Karpas-422 (cell line): Measurements from ENCODE around the gene RNPS1. TPM values are rescaled to one million over a fixed set of nuclear protein-coding genes. Genes with fewer than 3 reads are reported as not detected.

ENCODE experiments used
- DNase-seq: peaks from one replicate; pipeline ENCODE4 v3.0.0-alpha.2; 2015
- H2AFZ ChIP-seq: fragments of 200-600 bp; sonication (generic); 2 replicates; pipeline ENCODE4 v1.6.1; 2014; ENCODE audit warnings: antibody characterized with exemption, low read length, mixed read lengths
- H3K27ac ChIP-seq: fragments of 200-600 bp; sonication (generic); 2 replicates; pipeline ENCODE4 v1.5.1; 2014; ENCODE audit warnings: mild to moderate bottlenecking, low read length, moderate library complexity
- H3K27me3 ChIP-seq: fragments of 200-600 bp; sonication (generic); 2 replicates; pipeline ENCODE4 v1.6.1; 2014; ENCODE audit warnings: low read length, mixed read lengths
- H3K36me3 ChIP-seq: fragments of 200-600 bp; sonication (generic); 2 replicates; pipeline ENCODE4 v1.6.1; 2014; ENCODE audit warnings: low read length, mixed read lengths; ENCODE audit not compliant: insufficient read depth
- H3K4me1 ChIP-seq: fragments of 200-600 bp; sonication (generic); 2 replicates; pipeline ENCODE4 v1.6.1; 2014; ENCODE audit warnings: mild to moderate bottlenecking, low read length, mixed read lengths
- H3K4me2 ChIP-seq: fragments of 200-600 bp; sonication (generic); 2 replicates; pipeline ENCODE4 v1.6.1; 2014; ENCODE audit warnings: low read length, low read depth, mild to moderate bottlenecking; ENCODE audit not compliant: poor library complexity, severe bottlenecking
- H3K4me3 ChIP-seq: fragments of 200-600 bp; sonication (generic); 2 replicates; pipeline ENCODE4 v1.5.1; 2014; ENCODE audit warnings: mild to moderate bottlenecking, antibody characterized with exemption, low read length, mixed read lengths
- H3K79me2 ChIP-seq: fragments of 200-600 bp; sonication (generic); 2 replicates; pipeline ENCODE4 v1.6.1; 2014; ENCODE audit warnings: mild to moderate bottlenecking, low read length, mixed read lengths
- H3K9ac ChIP-seq: fragments of 200-600 bp; sonication (generic); 2 replicates; pipeline ENCODE4 v1.6.0; 2014; ENCODE audit warnings: low read length
- H3K9me2 ChIP-seq: fragments of 200-600 bp; sonication (generic), shearing (Covaris generic); replicated peaks from 2 replicates; pipeline ENCODE4 v1.6.0; 2014; ENCODE audit warnings: mild to moderate bottlenecking, low read length, moderate library complexity; ENCODE audit not compliant: insufficient read depth
- H3K9me3 ChIP-seq: fragments of 300-700, 200-600 bp; sonication (generic); 2 replicates; pipeline ENCODE4 v1.6.1; 2014; ENCODE audit warnings: low read length, mixed read lengths
- H4K20me1 ChIP-seq: fragments of 200-600 bp; sonication (generic); 2 replicates; pipeline ENCODE4 v1.6.1; 2014; ENCODE audit warnings: mild to moderate bottlenecking, antibody characterized with exemption, low read length, low read depth; ENCODE audit not compliant: insufficient read depth
- total RNA-seq: library from RNA; depleted of rRNA; stranded (reverse); fragments of >200 nt; shearing (Covaris generic); gene quantifications from 2 replicates; pipeline ENCODE4 v1.2.3, GENCODE V29; 2014; ENCODE audit warnings: low replicate concordance

The RNPS1 gene
- total RNA-seq, 1 experiment from 2014 or later: 125 TPM

GRCh38 chr16:2237102-2237482, 30.8 kb downstream of the RNPS1 start:
- no peaks in the 10 kb centered on the region; the same call in 1 of the 2 replicates for H3K36me3 ChIP-seq
- H3K79me2 ChIP-seq: no peaks in the 10 kb centered on the region
- H3K9me2 ChIP-seq: no peaks in the 10 kb centered on the region
- H2AFZ ChIP-seq: no peak overlapping the region
- no peaks in the 10 kb centered on the region for H3K27me3 ChIP-seq
- H3K9me3 ChIP-seq: no peaks in the 10 kb centered on the region
- no peak overlapping the region for H3K4me2 ChIP-seq
- H3K27ac ChIP-seq: no peak overlapping the region
- no peak overlapping the region for H3K4me3 ChIP-seq
- DNase-seq: no peak
- 0 out of 2 replicates have a peak, but pooled peaks cover 3% of the 10 kb centered on the region for H4K20me1 ChIP-seq
- no peaks in the 10 kb centered on the region for H3K4me1 ChIP-seq
- H3K9ac ChIP-seq: no peak overlapping the region

DNA sequence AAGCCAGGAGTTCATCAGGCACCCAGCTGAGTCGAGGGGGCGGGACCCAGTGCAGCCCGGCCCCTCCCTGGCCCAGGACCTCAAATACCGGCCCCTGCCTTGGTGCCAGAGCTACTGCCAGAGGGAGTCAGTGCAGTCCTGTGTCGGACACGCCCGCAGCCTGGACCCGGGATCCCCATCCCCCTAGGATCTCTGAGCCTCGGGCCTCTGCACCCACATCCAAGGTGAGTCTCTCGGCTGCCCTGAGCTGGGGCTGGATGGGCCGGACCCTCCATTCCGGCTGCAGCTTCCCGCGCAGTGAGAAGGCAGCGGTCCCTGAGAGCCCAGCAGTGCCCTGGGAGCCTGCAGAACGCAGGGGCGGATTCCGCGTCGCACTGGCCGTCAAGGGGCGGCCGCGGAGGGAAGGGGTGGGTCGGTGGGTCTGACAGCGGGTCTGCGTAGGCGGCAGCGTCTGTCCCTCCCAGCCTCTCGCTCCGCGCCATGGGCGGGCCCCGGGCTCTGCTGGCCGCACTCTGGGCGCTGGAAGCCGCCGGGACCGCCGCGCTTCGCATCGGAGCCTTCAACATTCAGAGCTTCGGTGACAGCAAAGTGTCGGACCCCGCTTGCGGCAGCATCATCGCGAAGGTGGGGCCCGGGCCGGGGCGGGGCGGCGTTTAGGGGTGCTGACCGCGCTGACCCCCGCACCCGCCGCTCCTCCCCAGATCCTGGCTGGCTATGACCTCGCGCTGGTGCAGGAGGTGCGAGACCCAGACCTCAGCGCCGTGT, 31.4 kb downstream of the RNPS1 start, which contains the start of gene DNASE1L2:
TSS of gene DNASE1L2 (plus strand) at position 108 of the 765 bp plus-strand sequence. CDS start at position 481, 373 bp downstream.
- DNase-seq: peak; percentile 57
- H3K9ac ChIP-seq: no peak within 1 kb of the TSS
- no peaks in the 10 kb centered on the region for H3K4me1 ChIP-seq
- H3K4me3 ChIP-seq: no peak within 1 kb of the TSS
- H4K20me1 ChIP-seq: 0 out of 2 replicates have a peak, but pooled peaks cover 3% of the 10 kb centered on the region
- H3K27ac ChIP-seq: no peak within 1 kb of the TSS
- H3K27me3 ChIP-seq: no peaks in the 10 kb centered on the region
- no peaks in the 10 kb centered on the region for H3K9me2 ChIP-seq
- H3K79me2 ChIP-seq: no peaks in the 10 kb centered on the region
- no peak within 1 kb of the TSS for H3K4me2 ChIP-seq
- no peaks in the 10 kb centered on the region; the same call in 1 of the 2 replicates for H3K36me3 ChIP-seq
- H3K9me3 ChIP-seq: no peaks in the 10 kb centered on the region
- H2AFZ ChIP-seq: no peak within 1 kb of the TSS

DNA sequence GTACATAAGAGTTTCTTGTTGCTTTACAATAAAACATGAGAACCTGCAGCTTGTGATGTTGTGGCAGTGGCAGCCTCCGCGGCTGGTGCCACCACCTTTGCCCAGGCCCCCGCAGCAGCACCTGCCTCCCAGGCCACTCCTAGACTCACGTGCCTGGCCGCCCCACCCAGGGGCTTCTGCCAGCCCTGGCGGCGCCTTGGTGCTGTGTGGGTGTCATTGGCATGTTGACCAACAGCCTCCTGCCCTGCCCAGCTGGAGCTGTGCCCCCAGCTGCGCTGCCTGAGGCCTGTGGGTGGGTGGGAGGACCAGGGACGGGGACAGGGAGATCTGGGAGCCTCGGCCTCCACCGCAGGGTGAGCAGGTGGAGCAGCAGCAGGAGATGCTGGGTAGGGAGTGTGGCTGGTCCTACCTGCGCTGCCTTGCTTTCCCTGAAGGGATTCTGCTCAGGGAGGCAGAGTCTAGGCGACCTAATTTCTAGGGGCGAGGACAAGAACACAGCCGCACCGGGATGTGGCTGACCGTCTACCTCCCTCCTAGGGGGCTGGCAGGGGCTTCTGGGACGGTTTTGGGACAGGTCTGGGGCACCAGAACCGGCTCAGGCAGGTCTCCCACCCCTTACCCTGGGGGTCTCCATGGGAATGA, 32.1 kb downstream of the RNPS1 start:
- no peaks in the 10 kb centered on the region for H3K9me3 ChIP-seq
- H3K4me2 ChIP-seq: no peak overlapping the region
- H3K4me1 ChIP-seq: no peaks in the 10 kb centered on the region
- no peak overlapping the region for H3K9ac ChIP-seq
- no peak overlapping the region for H3K27ac ChIP-seq
- no peak overlapping the region for H2AFZ ChIP-seq
- H3K79me2 ChIP-seq: no peaks in the 10 kb centered on the region
- no peak overlapping the region for H3K4me3 ChIP-seq
- 0 out of 2 replicates have a peak, but pooled peaks cover 3% of the 10 kb centered on the region for H4K20me1 ChIP-seq
- no peaks in the 10 kb centered on the region for H3K27me3 ChIP-seq
- H3K36me3 ChIP-seq: no peaks in the 10 kb centered on the region; the same call in 1 of the 2 replicates
- DNase-seq: no peak
- H3K9me2 ChIP-seq: no peaks in the 10 kb centered on the region

DNA sequence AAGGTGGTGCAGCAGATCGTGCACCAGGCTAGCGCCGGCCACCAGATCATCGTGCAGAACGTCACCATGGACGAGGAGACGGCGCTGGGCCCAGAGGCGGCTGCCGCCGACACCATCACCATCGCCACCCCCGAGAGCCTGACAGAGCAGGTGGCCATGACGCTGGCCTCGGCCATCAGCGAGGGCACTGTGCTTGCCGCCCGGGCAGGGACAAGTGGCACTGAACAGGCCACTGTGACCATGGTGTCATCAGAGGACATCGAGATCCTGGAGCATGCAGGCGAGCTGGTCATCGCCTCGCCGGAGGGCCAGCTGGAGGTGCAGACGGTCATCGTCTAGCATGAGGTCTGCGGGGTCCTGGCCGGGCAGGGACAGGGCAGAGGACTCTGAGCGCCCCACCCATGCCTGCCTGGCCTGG, 32.7 kb downstream of the RNPS1 start:
- 0 out of 2 replicates have a peak, but pooled peaks cover 3% of the 10 kb centered on the region for H4K20me1 ChIP-seq
- H3K9me3 ChIP-seq: no peaks in the 10 kb centered on the region
- no peaks in the 10 kb centered on the region for H3K27me3 ChIP-seq
- no peaks in the 10 kb centered on the region for H3K4me1 ChIP-seq
- H3K9ac ChIP-seq: no peak overlapping the region
- no peak overlapping the region for H3K4me3 ChIP-seq
- no peaks in the 10 kb centered on the region for H3K79me2 ChIP-seq
- no peak overlapping the region for H3K4me2 ChIP-seq
- no peak for DNase-seq
- no peaks in the 10 kb centered on the region; the same call in 1 of the 2 replicates for H3K36me3 ChIP-seq
- no peak overlapping the region for H3K27ac ChIP-seq
- no peak overlapping the region for H2AFZ ChIP-seq
- no peaks in the 10 kb centered on the region for H3K9me2 ChIP-seq

DNA sequence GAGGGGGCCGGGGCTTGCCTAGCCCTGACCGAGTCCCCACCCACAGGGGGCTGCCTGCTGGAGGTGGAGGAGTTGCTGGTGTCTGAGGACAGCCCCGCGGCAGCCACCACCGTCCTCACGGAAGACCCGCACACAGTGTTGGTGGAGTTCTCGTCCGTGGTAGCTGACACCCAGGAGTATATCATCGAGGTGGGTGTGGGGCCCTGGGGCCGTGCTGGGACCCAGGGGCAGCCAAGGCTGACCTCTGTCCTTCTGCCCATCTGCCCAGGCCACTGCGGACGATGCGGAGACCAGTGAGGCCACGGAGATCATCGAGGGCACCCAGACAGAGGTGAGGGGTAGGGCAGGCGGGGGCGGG, 33.1 kb downstream of the RNPS1 start:
- Histone ChIP-seq H3K27me3 (no peaks in the 10 kb centered on the region), H4K20me1 (0 out of 2 replicates have a peak, but pooled peaks cover 3% of the 10 kb centered on the region), H3K4me2 (no peak overlapping the region), H3K9ac (no peak overlapping the region), H3K27ac (no peak overlapping the region), H3K4me1 (no peaks in the 10 kb centered on the region), H3K4me3 (no peak overlapping the region), H3K9me2 (no peaks in the 10 kb centered on the region), H3K36me3 (no peaks in the 10 kb centered on the region; the same call in 1 of the 2 replicates), H3K9me3 (no peaks in the 10 kb centered on the region), H2AFZ (no peak overlapping the region), H3K79me2 (no peaks in the 10 kb centered on the region)
- no peak for DNase-seq

DNA sequence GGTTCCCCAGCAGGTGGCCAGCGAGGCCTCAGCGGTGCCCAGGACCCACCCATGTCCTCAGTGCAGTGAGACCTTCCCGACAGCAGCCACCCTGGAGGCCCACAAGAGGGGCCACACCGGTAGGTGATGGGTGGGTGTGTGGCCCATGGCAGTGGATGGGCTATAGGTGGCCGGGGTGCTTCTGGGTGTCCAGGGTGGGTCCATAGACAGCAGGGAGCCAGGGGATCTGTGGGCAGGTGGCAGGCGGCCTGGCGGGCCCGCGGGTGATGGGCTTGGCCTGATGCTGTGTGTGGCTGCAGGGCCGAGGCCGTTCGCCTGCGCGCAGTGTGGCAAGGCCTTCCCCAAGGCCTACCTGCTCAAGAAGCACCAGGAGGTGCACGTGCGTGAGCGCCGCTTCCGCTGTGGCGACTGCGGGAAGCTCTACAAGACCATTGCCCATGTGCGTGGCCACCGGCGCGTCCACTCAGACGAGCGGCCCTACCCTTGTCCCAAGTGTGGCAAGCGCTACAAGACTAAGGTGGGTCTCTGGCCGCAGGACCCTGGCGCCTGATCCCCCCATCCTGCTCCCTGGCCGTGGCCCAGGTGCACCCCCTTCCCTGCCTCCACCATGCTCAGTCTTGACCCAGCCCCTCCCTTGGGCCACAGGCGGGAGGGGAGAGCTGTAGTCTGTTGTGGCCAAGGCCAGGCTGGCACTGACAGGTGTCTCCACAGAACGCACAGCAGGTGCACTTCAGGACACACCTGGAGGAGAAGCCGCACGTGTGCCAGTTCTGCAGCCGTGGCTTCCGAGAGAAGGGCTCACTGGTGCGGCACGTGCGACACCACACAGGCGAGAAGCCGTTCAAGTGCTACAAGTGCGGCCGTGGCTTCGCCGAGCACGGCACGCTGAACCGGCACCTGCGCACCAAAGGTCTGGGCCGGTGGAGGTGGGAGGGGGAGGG, 33.8 kb downstream of the RNPS1 start:
- H4K20me1 ChIP-seq: 0 out of 2 replicates have a peak, but pooled peaks cover 3% of the 10 kb centered on the region

GRCh38 chr16:2233046-2233775, 34.7 kb downstream of the RNPS1 start:
- Histone ChIP-seq H3K36me3 (no peaks in the 10 kb centered on the region; the same call in 1 of the 2 replicates), H4K20me1 (0 out of 2 replicates have a peak, but pooled peaks cover 7% of the 10 kb centered on the region), H3K4me2 (no peak overlapping the region), H3K27ac (no peak overlapping the region), H3K27me3 (no peaks in the 10 kb centered on the region), H3K9me3 (no peaks in the 10 kb centered on the region), H2AFZ (no peak overlapping the region), H3K9me2 (no peaks in the 10 kb centered on the region), H3K4me1 (no peaks in the 10 kb centered on the region), H3K79me2 (peaks cover 1% of the 10 kb centered on the region; the same call in 1 of the 2 replicates), H3K4me3 (no peak overlapping the region), H3K9ac (no peak overlapping the region)
- no peak for DNase-seq

More for the DNA sequence above, 33.8 kb downstream of the RNPS1 start:
- Histone ChIP-seq H2AFZ (no peak overlapping the region), H3K27ac (no peak overlapping the region), H3K4me3 (no peak overlapping the region), H3K79me2 (no peaks in the 10 kb centered on the region), H3K9ac (no peak overlapping the region), H3K4me2 (no peak overlapping the region), H3K27me3 (no peaks in the 10 kb centered on the region), H3K9me3 (no peaks in the 10 kb centered on the region), H3K9me2 (no peaks in the 10 kb centered on the region), H3K36me3 (no peaks in the 10 kb centered on the region; the same call in 1 of the 2 replicates), H3K4me1 (no peaks in the 10 kb centered on the region)
- DNase-seq: no peak
